HG03139 (cell line): ENCODE results near the gene SLC22A31.

Experiments used
- ATAC-seq: cut with Tn5 transposase; IDR thresholded peaks from one replicate; pipeline ENCODE4 v1.9.1; 2021; ENCODE audit not compliant: unreplicated experiment

Gene SLC22A31

DNA sequence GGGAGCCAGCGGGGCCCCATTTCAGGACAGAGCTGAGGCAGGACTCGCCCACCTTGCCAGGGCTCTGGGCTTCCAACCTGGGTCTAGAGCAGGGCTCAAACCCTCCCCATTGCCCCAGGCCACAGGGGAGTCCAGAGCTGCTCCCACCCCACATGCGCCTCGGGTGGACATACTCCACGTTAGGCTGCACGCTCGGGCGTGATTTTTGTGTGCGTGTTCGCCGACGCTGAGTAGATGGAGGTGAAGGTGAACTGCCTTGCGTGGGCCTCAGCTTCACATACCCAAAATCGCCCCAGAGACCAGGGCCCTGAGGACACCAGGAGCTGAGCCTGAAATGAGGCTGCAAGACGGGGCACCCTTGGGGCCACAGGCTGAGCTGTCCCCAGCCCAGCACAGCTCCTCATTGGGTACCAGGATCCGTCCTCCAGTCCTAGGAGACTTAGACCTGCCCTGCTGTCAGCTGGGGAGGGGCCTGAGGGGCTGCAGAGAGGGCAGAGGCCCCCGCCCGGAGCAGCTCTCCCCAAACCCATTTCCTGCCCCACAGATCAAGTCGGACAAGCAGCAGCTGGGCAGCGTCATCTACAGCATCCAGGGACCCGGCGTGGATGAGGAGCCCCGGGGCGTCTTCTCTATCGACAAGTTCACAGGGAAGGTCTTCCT, 20.6 kb downstream of the SLC22A31 start:
- no peak for ATAC-seq

DNA sequence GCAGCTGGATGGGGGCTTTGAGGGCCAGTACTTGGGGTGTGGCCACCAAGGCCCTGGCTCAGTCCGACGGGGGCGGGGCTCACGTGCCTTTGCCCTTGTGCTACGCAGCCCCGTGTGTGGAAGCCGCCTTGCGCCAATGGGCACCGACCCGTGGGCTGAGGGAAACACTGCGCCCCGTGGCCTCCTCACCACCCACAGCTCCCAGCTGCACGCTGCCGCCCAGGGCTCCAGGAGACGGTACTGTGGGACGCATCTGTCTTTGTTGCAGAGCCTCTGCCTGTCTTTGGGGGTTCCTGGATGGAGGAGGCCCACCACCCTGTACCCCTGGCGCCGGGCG, 21.2 kb downstream of the SLC22A31 start:
- ATAC-seq = no peak

- no peak for ATAC-seq
These were observed 21.7 kb downstream of the SLC22A31 start for GRCh38 chr16:89178453-89179147.

- no peak for ATAC-seq
These were observed 22.8 kb downstream of the SLC22A31 start for GRCh38 chr16:89177501-89177900.

- no peak for ATAC-seq
These were observed 23.6 kb downstream of the SLC22A31 start for GRCh38 chr16:89176717-89177116.

DNA sequence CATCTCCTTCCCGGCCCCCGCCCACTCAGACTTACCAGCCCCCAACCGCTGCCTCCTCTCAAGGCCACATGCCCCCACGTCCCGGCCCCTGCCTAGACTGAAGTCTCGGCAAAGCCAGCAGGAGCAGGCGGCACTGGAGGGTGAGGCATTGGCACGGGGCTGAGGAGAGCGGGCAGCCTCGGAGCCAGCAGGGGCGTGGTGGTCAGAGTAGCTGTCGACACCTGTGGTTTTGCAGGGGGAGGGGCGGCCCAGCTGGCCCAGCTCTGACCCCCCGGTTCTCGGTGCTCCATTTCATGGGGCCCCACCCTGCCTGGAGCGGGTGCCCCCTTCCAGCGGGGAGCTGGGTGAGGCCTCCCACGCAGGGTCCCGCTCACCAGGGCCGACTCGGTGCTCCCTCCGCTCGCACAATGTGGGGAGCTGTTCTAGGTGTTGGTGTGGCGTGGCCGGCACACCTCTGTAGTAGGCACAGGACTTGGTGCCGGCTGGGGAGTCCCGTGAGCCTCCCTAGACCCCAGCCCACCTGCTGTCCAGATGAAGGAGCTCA, 24.1 kb downstream of the SLC22A31 start:
- no peak for ATAC-seq

DNA sequence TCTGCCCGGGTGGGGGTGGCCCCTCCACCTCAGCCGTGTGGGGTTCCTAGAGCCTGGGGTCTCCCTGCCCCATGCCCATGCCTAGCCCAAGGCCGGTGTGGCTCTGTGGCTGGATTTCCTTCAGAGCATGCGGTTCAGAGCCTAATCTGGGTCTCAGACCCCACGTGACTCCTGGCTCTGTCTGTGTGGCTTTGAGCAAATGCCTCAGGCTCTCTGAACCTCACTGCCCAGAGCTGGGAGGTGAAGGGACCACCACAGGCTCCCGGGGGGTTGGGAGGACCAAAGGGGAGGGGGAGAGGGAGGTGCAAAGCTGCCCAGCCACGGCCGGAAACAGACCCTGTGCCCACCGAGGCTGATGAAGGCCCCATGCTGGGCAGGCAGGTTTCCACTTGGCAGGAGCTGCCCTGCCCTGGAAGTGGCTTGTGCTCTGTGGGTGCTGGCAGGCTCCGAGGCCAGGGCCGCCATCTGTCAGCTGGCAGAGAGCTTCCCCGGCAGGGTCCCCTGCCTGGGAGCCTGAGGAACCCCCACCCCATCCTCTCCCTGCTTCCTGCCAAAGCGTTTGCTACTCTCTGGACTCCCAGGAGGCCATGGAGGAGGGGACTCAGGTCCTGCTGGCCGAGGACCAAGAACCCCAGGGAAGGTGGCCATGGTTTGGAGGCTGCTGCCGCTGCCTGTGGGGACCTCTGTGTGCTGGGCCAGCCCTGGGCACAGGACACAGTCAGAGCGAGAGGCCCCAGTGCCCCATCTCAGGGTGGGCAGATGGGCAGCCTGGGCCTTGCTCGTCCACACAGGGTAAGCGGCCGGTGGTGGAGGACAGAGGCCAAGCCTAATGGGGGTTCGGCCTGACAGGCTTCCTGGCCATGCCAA, 24.8 kb downstream of the SLC22A31 start:
- ATAC-seq = no peak

DNA sequence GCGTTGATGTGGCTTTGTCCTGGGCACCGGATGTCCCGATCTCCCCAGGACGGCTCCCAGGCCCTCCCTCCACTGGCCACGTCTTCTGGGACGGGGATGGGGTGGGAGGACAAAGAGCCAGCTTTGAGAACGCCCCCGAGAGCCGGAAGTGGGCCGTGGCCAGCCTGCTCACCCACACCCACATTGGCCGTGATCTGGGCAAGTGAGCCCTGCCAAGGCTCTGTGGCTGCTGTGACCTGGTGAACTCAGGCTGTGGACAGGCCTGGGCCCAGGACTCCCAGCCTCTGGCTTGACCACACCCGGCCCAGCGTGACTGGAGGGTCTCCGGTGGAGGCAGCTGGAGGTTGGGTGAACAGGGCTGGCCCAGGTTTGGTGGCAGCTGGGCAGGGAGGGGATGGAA, 25.5 kb downstream of the SLC22A31 start:
- ATAC-seq = no peak

GRCh38 chr16:89174055-89174827, 26.1 kb downstream of the SLC22A31 start:
- ATAC-seq = no peak

- ATAC-seq = no peak
These were observed 27.0 kb downstream of the SLC22A31 start for GRCh38 chr16:89173174-89173921.

GRCh38 chr16:89172528-89173173, 27.7 kb downstream of the SLC22A31 start:
- ATAC-seq = no peak

DNA sequence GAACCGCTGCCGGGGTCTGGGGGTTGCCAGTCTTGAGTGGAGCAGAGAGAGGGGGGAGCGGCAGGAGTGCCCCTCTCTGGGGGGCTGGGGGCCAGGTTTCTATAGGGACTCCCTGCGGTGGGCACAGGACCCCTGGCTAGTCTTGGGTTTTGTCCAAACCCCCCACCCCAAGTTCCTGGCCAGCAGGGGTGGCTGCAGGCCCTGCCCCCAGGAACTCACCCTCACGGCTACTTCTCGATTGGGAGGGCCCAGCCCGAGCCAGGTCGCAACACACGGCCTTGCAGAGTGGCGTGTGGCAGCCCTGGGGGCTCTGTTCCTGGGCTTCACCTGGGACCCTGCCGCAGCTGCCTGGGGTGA, 28.2 kb downstream of the SLC22A31 start:
- ATAC-seq = no peak

DNA sequence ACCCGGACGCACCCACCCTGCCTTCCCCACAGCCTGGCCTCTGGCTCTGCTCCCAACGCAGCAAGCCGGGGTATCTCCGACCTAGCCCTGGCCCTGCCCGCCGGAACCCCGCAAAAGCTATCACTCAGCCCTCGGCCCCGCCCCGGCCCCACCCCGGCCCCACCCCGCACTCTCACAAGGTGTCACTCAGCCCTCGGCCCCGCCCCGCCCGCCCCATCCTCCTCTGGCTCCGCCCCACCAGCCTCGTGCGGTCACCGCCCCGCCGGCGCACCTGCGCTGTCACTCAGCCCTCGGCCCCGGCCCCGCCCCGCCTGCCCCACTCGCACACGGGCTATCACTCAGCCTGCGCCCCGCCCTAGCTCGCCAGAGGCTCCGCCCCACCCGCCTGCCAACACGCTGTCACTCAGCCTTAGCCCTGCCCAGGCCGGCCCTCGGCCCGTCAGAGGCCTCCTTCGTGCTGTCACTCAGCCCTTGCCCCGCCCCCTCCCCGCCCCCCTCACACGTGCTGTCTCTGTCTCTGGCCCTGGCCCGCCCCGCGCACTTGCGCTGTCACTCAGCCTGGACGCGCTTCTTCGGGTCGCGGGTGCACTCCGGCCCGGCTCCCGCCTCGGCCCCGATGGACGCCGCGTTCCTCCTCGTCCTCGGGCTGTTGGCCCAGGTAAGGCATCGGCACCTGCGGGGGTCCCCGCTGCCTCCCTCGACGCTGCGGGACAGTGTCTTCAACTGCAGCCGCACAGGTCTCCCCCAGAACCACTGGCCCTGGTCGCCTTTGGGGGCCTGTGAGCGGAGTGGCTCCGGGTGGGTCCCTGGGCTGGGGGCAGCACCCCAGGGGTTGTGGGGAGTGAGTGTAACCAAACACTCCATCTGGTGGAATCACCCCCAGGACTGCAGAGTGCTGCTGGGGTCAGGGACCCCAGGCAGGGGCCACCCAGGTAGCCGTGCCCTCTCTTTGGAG, 28.8 kb downstream of the SLC22A31 start, which contains the start of gene CDH15:
TSS of gene CDH15 (plus strand) at position 533 of the 955 bp plus-strand sequence. CDS start at position 617, 84 bp downstream.
- ATAC-seq = peak; percentile 81

- ATAC-seq = no peak
These were observed 29.8 kb downstream of the SLC22A31 start for GRCh38 chr16:89170346-89171215.

- no peak for ATAC-seq
These were observed 30.6 kb downstream of the SLC22A31 start for GRCh38 chr16:89169778-89170177.

DNA sequence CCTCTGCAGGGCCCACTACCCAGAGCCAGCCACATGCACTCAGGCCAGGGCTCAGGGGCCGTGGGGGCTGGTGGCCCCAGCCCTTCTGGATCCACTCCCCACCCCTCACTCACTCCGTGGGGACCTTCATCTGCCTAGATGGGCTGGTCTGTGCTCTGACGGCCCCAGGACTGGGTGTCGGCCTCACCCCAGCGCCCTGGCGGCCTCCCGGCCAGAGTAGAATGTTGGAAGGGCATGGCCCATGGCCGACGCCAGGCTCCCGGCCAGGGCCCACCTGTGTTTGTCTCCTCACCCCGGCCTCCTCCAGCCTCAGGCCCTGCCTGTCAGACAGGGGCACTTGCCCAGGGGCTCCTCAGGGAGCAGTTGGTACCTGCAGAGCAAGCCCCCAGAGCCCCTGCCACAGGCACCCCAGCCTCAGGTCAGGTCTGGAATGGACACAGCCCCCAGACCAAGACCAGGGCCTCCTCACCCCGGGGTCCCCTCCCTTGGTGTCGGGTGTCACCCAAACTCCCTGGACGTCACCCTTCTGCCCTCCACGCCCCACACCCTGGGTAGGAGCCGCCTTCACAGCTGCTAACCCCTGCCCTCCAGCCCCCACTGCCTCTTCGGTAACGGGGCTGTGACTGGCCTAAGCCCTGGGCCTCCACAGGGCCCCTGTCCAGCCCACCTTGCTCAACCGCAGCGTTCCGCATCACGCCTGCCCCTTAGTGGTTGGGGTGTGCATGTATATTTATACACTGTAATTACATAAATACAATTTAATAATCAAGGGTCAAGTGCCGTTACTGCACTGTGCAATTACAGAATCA, 31.8 kb downstream of the SLC22A31 start:
- no peak for ATAC-seq
